Breast epithelium (tissue), 4 donors: Measurements from ENCODE around the gene PRPF31. TPM values are rescaled to one million over a fixed set of nuclear protein-coding genes. Genes with fewer than 3 reads are reported as not detected.
A peak's percentile ranks its signal among the peaks of the same experiment; 100 is the strongest.

ENCODE experiments used
- DNase-seq, 2 donors: peaks; one replicate each; pipeline ENCODE4 v3.0.0-alpha.2; 2019; ENCODE audit warnings: low spot score in 2 of 2
- H3K27ac ChIP-seq, 2 donors: fragments of 200-600 bp; sonication (generic) in 1 of 2; one replicate each; pipeline ENCODE4 v1.5.1; 2016 to 2019; ENCODE audit warnings: mild to moderate bottlenecking in 1 of 2
- H3K27me3 ChIP-seq, 2 donors: fragments of 200-600 bp; sonication (generic) in 1 of 2; one replicate each; pipeline versions ENCODE4 v1.5.1 to v1.6.0; 2017 to 2019; ENCODE audit warnings: control low read depth in 1 of 2, mild to moderate bottlenecking in 1 of 2
- H3K36me3 ChIP-seq: fragments of 200-600 bp; one replicate; pipeline ENCODE4 v1.5.1; 2019
- H3K4me1 ChIP-seq, 2 donors: fragments of 200-600 bp; sonication (generic); one replicate each; pipeline ENCODE4 v1.5.1; 2016 to 2019; ENCODE audit warnings: control low read depth in 1 of 2
- H3K4me3 ChIP-seq, 3 donors: fragments of 200-600 bp; sonication (generic); 1 replicate in 2 of 3; 2 replicates in 1 of 3; pipeline ENCODE4 v1.5.1; 2016 to 2019; ENCODE audit warnings: mild to moderate bottlenecking in 3 of 3, moderate library complexity in 2 of 3
- H3K9me3 ChIP-seq, 2 donors: fragments of 200-600 bp; sonication (generic) in 1 of 2; one replicate each; pipeline ENCODE4 v1.5.1; 2016 to 2019; ENCODE audit warnings: control low read depth in 1 of 2
- CTCF ChIP-seq, 3 donors: fragments of 450-650 bp; IDR thresholded peaks; one replicate each; pipeline ENCODE4 v1.5.1; 2016 to 2017; ENCODE audit warnings: antibody characterized with exemption in 3 of 3, mild to moderate bottlenecking in 3 of 3, moderate library complexity in 3 of 3
- POLR2A ChIP-seq: fragments of 450-650 bp; IDR thresholded peaks from one replicate; pipeline ENCODE4 v1.6.1; 2016; ENCODE audit warnings: antibody characterized with exemption, mild to moderate bottlenecking, moderate library complexity
- POLR2AphosphoS5 ChIP-seq, 3 donors: sonication (generic); formaldehyde crosslinking; IDR thresholded peaks; one replicate each; pipeline ENCODE4 v1.6.1; 2017; ENCODE audit warnings: antibody characterized with exemption in 3 of 3
- intact Hi-C: fragments of 100-400 bp; cut with DNase I; formaldehyde crosslinking; loops from one replicate; pipeline ENCODE4 v1.15.1; 2023; ENCODE audit warnings: low total_unique reads
- total RNA-seq, 3 donors: library from RNA; depleted of rRNA; stranded (reverse); fragments of >200 nt; gene quantifications; one replicate each; pipeline ENCODE4 v1.1.0, GENCODE V29; 2016

Gene PRPF31
- total RNA-seq, 3 donors from 2014 or later, result 45.5 to 59.6 (median 52.5) TPM

DNA sequence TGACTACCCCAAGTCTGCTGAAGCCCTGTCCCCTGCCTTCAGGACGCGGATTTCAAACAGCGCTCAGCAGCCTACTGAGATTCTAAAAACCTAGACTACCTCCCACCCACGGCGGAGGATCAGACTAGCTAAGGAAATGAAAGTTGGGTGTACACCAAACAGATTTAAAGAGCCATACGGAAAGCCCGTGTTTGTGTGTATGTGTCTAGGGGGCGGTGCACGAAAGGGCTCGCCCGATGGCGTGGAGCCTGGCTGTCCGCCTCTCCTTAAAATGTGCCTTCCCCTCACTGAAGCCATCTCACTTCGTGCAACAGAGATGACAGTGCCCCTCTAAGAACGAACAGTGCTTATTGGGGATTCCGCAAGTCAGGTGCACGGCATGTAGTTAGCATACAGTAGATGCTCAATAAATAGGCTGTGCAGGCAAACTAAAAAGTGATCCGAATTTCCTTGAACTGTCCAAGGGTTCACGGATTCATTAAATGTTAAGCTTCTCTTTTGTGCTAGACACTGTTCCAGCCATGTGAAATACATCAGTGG lies 43.3 kb downstream of the PRPF31 start:
- Histone ChIP-seq H3K9me3 (no peaks in the 10 kb centered on the region), H3K36me3 (no peaks in the 10 kb centered on the region), H3K27me3 (no peaks in the 10 kb centered on the region), H3K4me3 (peak overlapping the region; percentile 65 to 88 (median 78)), H3K27ac (peak overlapping the region; percentile 92 to 97), H3K4me1 (peaks cover 0 to 7% of the 10 kb centered on the region in 2 donors)
- TF ChIP-seq CTCF (IDR thresholded peaks at IDR 0.05), result no peak
- TF ChIP-seq POLR2AphosphoS5 (IDR thresholded peaks at IDR 0.05), result no peak
- no peak for TF ChIP-seq POLR2A
- DNase-seq, result no peak
- intact Hi-C loops, result loop anchor here (5.0 kb wide), 1 partner anchor 1442 kb away; no protein-coding TSS in a partner anchor

- H3K4me1 ChIP-seq, result peaks cover 0 to 7% of the 10 kb centered on the region in 2 donors
- H3K4me3 ChIP-seq, result peak within 1 kb of the TSS; percentile 65 to 88 (median 78)
- no peaks in the 10 kb centered on the region for H3K9me3 ChIP-seq
- no peaks in the 10 kb centered on the region for H3K36me3 ChIP-seq
- peak; percentile 88 to 98 (median 98) for TF ChIP-seq POLR2AphosphoS5 (IDR thresholded peaks at IDR 0.05)
- peak; percentile 45 for TF ChIP-seq POLR2A
- TF ChIP-seq CTCF (IDR thresholded peaks at IDR 0.05), result peak in 2 of 3 donors; percentile 23 to 43
- intact Hi-C loops, result loop anchor here (5.0 kb wide), 1 partner anchor 1442 kb away; no protein-coding TSS in a partner anchor
- no peaks in the 10 kb centered on the region for H3K27me3 ChIP-seq
- peak; percentile 100 for DNase-seq
- H3K27ac ChIP-seq, result peak within 1 kb of the TSS; percentile 92 to 97
These were observed 44.0 kb downstream of the PRPF31 start, which contains the start of gene LENG1 for GRCh38 chr19:54159352-54160181. TSS of gene LENG1 (minus strand) at chr19:54159721. CDS start at chr19:54159695, 26 bp downstream.

- no peak for DNase-seq
- Histone ChIP-seq H3K36me3 (no peaks in the 10 kb centered on the region), H3K27ac (peak overlapping the region; percentile 92), H3K9me3 (no peaks in the 10 kb centered on the region), H3K4me1 (peaks cover 0 to 7% of the 10 kb centered on the region in 2 donors), H3K4me3 (peak overlapping the region; percentile 65 to 78 (median 69)), H3K27me3 (no peaks in the 10 kb centered on the region)
- no peak for TF ChIP-seq POLR2AphosphoS5 (IDR thresholded peaks at IDR 0.05)
- no peak for TF ChIP-seq CTCF (IDR thresholded peaks at IDR 0.05)
- no peak for TF ChIP-seq POLR2A
- intact Hi-C loops, result no loop called here
These were observed 44.7 kb downstream of the PRPF31 start for GRCh38 chr19:54160182-54160811.

GRCh38 chr19:54160854-54161253 lies 45.3 kb downstream of the PRPF31 start:
- Histone ChIP-seq H3K4me1 (peaks cover 0 to 7% of the 10 kb centered on the region in 2 donors), H3K27ac (peak overlapping the region; percentile 92)
- intact Hi-C loops, result no loop called here

More at GRCh38 chr19:54160854-54161253, 45.3 kb downstream of the PRPF31 start:
- Histone ChIP-seq H3K27me3 (no peaks in the 10 kb centered on the region), H3K9me3 (no peaks in the 10 kb centered on the region), H3K4me3 (peak overlapping the region; percentile 65 to 78 (median 69)), H3K36me3 (no peaks in the 10 kb centered on the region)
- no peak for DNase-seq
- TF ChIP-seq POLR2AphosphoS5 (IDR thresholded peaks at IDR 0.05) (no peak), POLR2A (no peak), CTCF (IDR thresholded peaks at IDR 0.05) (no peak)
